Keratinocyte (primary cell): ENCODE data around the gene FTO. TPM values are rescaled to one million over a fixed set of nuclear protein-coding genes. Genes with fewer than 3 reads are reported as not detected.

ENCODE experiments used
- DNase-seq: peaks from one replicate; pipeline ENCODE4 v3.0.0-alpha.2; 2011; ENCODE audit warnings: low read depth, missing footprints, low spot score
- FAIRE-seq: peaks from 2 replicates; lab custom pipeline; 2011; peaks lifted over from hg19 to GRCh38; lab: Jason Lieb, UNC
- H2AFZ ChIP-seq: 2 replicates; pipeline ENCODE4 v1.6.0; 2012; ENCODE audit warnings: low read length, control low read depth, inconsistent platforms; ENCODE audit not compliant: control insufficient read depth
- H3K27ac ChIP-seq: 2 replicates; pipeline ENCODE4 v1.5.1; 2011; ENCODE audit warnings: low read length; ENCODE audit not compliant: control insufficient read depth, insufficient read depth
- H3K27me3 ChIP-seq: 3 replicates; pipeline ENCODE4 v1.6.0; 2011; ENCODE audit warnings: low read length; ENCODE audit not compliant: control insufficient read depth, insufficient read depth; ENCODE audit errors: extremely low read depth
- H3K36me3 ChIP-seq, 2 experiments: 2 replicates in 1 of 2; 3 replicates in 1 of 2; pipeline ENCODE4 v1.5.1; 2011; ENCODE audit warnings: low read length in 2 of 2, mild to moderate bottlenecking in 1 of 2; ENCODE audit not compliant: control insufficient read depth in 2 of 2, insufficient read depth in 2 of 2; ENCODE audit errors: extremely low read depth in 1 of 2
- H3K4me1 ChIP-seq: 3 replicates; pipeline ENCODE4 v1.5.1; 2011; ENCODE audit warnings: low read length; ENCODE audit not compliant: control insufficient read depth, insufficient read depth; ENCODE audit errors: extremely low read depth
- H3K4me2 ChIP-seq: 3 replicates; pipeline ENCODE4 v1.6.0; 2011; ENCODE audit warnings: low read depth, low read length; ENCODE audit not compliant: control insufficient read depth, insufficient read depth; ENCODE audit errors: extremely low read depth
- H3K4me3 ChIP-seq, 3 experiments: fragments of 200-600 bp in 1 of 3; sonication (generic) in 1 of 3; 2 replicates in 2 of 3; 3 replicates in 1 of 3; pipeline ENCODE4 v1.5.1; 2011 to 2016; ENCODE audit warnings: low read length in 3 of 3, mild to moderate bottlenecking in 3 of 3, control low read depth in 2 of 3, inconsistent platforms in 1 of 3, low read depth in 1 of 3, mixed read lengths in 1 of 3, mixed run types in 1 of 3, moderate library complexity in 1 of 3; ENCODE audit not compliant: control insufficient read depth in 2 of 3, insufficient read depth in 2 of 3; ENCODE audit errors: extremely low read depth in 1 of 3
- H3K79me2 ChIP-seq: 2 replicates; pipeline ENCODE4 v1.6.0; 2012; ENCODE audit warnings: low read length; ENCODE audit not compliant: control insufficient read depth, insufficient read depth
- H3K9ac ChIP-seq: 3 replicates; pipeline ENCODE4 v1.6.0; 2011; ENCODE audit warnings: low read length; ENCODE audit not compliant: control insufficient read depth, insufficient read depth; ENCODE audit errors: extremely low read depth
- H3K9me1 ChIP-seq: 3 replicates; pipeline ENCODE4 v1.6.0; 2011; ENCODE audit warnings: low read length; ENCODE audit not compliant: control insufficient read depth, insufficient read depth; ENCODE audit errors: extremely low read depth
- H3K9me3 ChIP-seq: 2 replicates; pipeline ENCODE4 v1.5.1; 2012; ENCODE audit warnings: low read depth, low read length; ENCODE audit not compliant: control insufficient read depth
- H4K20me1 ChIP-seq: 3 replicates; pipeline ENCODE4 v1.6.0; 2011; ENCODE audit warnings: low read length; ENCODE audit not compliant: control insufficient read depth, insufficient read depth; ENCODE audit errors: extremely low read depth
- CTCF ChIP-seq, 3 experiments: IDR thresholded peaks in 1 of 3; conservative IDR thresholded peaks in 1 of 3; optimal IDR thresholded peaks in 1 of 3; 2 replicates in 2 of 3; 3 replicates in 1 of 3; pipeline versions ENCODE3 to v1.5.1; 2011; ENCODE audit warnings: low read length in 3 of 3, mild to moderate bottlenecking in 3 of 3, moderate library complexity in 2 of 3, control low read depth in 1 of 3, inconsistent platforms in 1 of 3; ENCODE audit not compliant: insufficient read depth in 2 of 3; ENCODE audit errors: extremely low read depth in 1 of 3
- EZH2 ChIP-seq: IDR thresholded peaks from one replicate; pipeline ENCODE4 v1.6.1; 2012; ENCODE audit warnings: inconsistent platforms, mild to moderate bottlenecking, low read length, moderate library complexity
- dilution Hi-C: fragments of 300-500 bp; cut with MboI; formaldehyde crosslinking; loops from one replicate; pipeline ENCODE4 v1.7.0; 2020; ENCODE audit warnings: low sequenced_read_pairs; ENCODE audit not compliant: extremely low pct_ligation_motif_present
- polyA plus RNA-seq, 5 experiments: library from polyadenylated mRNA; depleted of rRNA in 3 of 5; stranded (reverse) in 3 of 5; stranded (forward) in 1 of 5; unstranded in 1 of 5; fragments of >200 nt; gene quantifications; 1 replicate in 1 of 5; 2 replicates in 3 of 5; 3 replicates in 1 of 5; pipeline versions ENCODE4 v1.2.1 to v1.2.3, GENCODE V29; 2011 to 2012; ENCODE audit warnings: missing spikeins in 2 of 5, low read depth in 1 of 5, low replicate concordance in 1 of 5

FTO gene
- polyA plus RNA-seq, 1 donor (not counting 4 experiments of a cell fraction or from before 2014, with no cell fraction given), result 56.4 TPM

- peak overlapping the region; percentile 59 for H3K9ac ChIP-seq
- peak overlapping the region; percentile 65 for H3K4me2 ChIP-seq
- no peak overlapping the region for H3K4me3 ChIP-seq
- H3K27me3 ChIP-seq, result no peaks in the 10 kb centered on the region
- H3K36me3 ChIP-seq, result no peaks in the 10 kb centered on the region
- dilution Hi-C loops, result no loop called here
- TF ChIP-seq EZH2 (no peak), CTCF (optimal IDR thresholded peaks at IDR 0.05 in 1 of 3, IDR thresholded peaks at IDR 0.05 in 1 of 3, conservative IDR thresholded peaks at IDR 0.05 in 1 of 3; ENCODE audit: extremely low read depth in 1 of 3, insufficient read depth in 2 of 3, low read length in 3 of 3) (no peak)
- H3K9me1 ChIP-seq, result no peaks in the 10 kb centered on the region
- H3K9me3 ChIP-seq, result no peaks in the 10 kb centered on the region
- peak; percentile 61 for FAIRE-seq
- H3K27ac ChIP-seq, result peak overlapping the region; percentile 88
- no peak for DNase-seq
- peaks cover 30% of the 10 kb centered on the region for H3K79me2 ChIP-seq
- H2AFZ ChIP-seq, result no peak overlapping the region
- H4K20me1 ChIP-seq, result no peaks in the 10 kb centered on the region
- peaks cover 59% of the 10 kb centered on the region for H3K4me1 ChIP-seq
Observed at GRCh38 chr16:53784291-53784690, 80.3 kb downstream of the FTO start.

GRCh38 chr16:53785044-53785443 is 81.1 kb downstream of the FTO start:
- Histone ChIP-seq H3K27me3 (no peaks in the 10 kb centered on the region), H3K9ac (peak overlapping the region; percentile 59), H3K4me1 (peaks cover 57% of the 10 kb centered on the region), H3K9me3 (no peaks in the 10 kb centered on the region), H4K20me1 (no peaks in the 10 kb centered on the region), H3K79me2 (peaks cover 29% of the 10 kb centered on the region), H3K9me1 (no peaks in the 10 kb centered on the region), H3K36me3 (no peaks in the 10 kb centered on the region), H3K4me3 (no peak overlapping the region), H3K27ac (peak overlapping the region; percentile 88), H3K4me2 (no peak overlapping the region), H2AFZ (no peak overlapping the region)
- dilution Hi-C loops, result no loop called here
- no peak for TF ChIP-seq EZH2
- TF ChIP-seq CTCF (optimal IDR thresholded peaks at IDR 0.05 in 1 of 3, IDR thresholded peaks at IDR 0.05 in 1 of 3, conservative IDR thresholded peaks at IDR 0.05 in 1 of 3; ENCODE audit: extremely low read depth in 1 of 3, insufficient read depth in 2 of 3, low read length in 3 of 3), result no peak
- FAIRE-seq, result no peak
- DNase-seq, result no peak
